NCI-H345 treated with DMSO at 0.1 percent for 48 hours (cell line): ENCODE measurements around the gene TFF2.

Experiments
- DNase-seq: peaks from one replicate; lab custom pipeline; 2025; ENCODE audit not compliant: unreplicated experiment; lab: John Stamatoyannopoulos, UW

The TFF2 gene

DNA sequence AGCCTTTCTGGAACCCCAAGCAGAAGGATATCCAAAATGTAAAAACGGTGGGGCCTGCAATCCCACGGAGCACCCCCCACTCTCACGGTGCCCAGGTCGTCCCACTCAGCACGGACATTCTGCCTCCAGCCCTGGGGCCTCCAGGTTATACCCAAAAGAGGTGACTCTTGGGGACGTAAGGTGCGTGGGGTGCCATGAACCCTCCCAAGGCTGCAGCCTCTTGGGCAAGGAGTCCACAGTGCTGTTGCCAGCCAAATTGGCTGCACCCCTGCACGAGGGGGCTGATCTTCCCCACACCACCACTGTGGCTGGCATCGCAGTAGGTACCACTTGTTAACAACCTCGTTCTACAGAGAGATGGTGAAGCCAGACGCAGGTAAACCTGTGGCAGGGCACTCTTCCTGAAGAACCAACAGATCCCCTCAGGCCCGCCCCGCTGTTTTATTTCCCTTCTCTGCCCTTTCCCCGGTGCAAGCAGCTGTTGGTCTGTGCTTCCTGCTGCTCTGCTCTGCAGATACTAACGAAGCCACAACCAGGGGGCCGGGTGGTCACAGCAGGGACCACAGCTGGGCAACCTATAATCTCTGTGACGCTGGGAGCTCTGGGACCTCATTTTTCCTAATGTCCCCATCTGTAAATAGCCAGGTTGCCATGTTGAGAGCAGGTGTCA is 44.3 kb downstream of the TFF2 start:
- DNase-seq: peak; percentile 93

GRCh38 chr21:42305707-42306147 is 45.1 kb downstream of the TFF2 start:
- DNase-seq: no peak

DNA sequence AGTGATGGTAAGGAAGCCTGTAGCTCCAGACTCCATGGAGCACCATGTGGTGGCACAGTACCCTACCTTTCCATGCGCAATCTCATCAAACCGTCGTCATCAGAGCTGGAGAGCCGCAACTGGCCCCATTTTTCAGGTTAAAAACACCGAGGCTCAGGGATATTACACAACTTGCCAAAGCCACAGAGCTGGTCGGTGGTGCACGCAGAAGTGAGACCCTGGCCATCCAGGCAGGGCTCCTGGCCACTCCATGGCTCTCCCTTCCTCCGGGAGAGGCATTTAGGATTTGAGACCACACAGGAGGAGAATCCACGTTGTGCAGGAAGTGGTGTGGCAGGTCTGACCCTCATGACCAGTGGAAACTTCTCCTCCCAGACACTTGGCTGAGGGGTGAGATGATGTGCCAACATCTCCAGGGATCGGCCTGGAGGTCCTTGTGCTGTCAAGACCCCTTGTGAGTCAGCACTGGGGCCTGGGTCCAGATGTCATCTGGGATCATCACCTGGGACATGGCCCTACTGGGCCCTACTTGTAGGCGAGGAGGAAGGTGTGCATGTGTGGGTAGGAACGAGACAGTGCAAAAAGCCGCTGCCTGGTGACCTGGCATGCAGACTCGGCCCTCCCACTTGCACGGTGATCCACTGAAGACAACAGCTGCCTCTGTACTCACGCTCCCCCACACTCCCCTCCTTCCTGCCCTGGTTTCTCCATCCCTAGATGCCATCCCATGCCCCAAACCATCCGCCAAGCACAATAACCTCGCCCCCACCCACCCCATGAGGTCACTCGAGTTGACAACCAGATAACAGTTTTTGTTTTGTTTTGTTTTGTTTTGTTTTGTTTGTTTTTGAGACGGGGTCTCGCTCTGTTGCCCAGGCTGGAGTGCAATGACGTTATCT is 46.0 kb downstream of the TFF2 start:
- DNase-seq: no peak

DNA sequence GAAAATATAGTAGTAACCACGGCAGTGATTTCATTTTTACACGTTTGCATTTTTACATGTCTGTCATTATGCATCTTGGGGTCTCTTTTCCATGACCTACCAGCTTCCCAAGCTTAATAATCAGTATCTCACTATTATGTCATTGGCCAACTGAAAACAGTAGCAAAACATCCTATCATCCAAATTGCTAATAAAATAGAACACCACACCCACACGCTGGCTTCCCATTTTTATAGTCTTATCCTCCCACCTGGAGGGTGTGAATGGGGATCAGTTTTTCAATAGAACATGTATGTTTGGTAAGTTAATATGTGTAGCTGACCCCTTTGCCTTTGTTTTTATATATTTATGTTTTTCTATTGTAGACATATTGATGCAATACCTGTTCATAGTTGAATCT is 47.4 kb downstream of the TFF2 start:
- DNase-seq: no peak

- DNase-seq: peak; percentile 37
Measured at GRCh38 chr21:42302794-42303193, 48.0 kb downstream of the TFF2 start.

- peak; percentile 43 for DNase-seq
Measured at GRCh38 chr21:42302076-42302650, 48.6 kb downstream of the TFF2 start.

GRCh38 chr21:42301371-42302075 is 49.3 kb downstream of the TFF2 start:
- DNase-seq: no peak

GRCh38 chr21:42300956-42301355 is 49.8 kb downstream of the TFF2 start:
- DNase-seq: no peak

GRCh38 chr21:42300045-42300583 is 50.7 kb downstream of the TFF2 start:
- no peak for DNase-seq

DNA sequence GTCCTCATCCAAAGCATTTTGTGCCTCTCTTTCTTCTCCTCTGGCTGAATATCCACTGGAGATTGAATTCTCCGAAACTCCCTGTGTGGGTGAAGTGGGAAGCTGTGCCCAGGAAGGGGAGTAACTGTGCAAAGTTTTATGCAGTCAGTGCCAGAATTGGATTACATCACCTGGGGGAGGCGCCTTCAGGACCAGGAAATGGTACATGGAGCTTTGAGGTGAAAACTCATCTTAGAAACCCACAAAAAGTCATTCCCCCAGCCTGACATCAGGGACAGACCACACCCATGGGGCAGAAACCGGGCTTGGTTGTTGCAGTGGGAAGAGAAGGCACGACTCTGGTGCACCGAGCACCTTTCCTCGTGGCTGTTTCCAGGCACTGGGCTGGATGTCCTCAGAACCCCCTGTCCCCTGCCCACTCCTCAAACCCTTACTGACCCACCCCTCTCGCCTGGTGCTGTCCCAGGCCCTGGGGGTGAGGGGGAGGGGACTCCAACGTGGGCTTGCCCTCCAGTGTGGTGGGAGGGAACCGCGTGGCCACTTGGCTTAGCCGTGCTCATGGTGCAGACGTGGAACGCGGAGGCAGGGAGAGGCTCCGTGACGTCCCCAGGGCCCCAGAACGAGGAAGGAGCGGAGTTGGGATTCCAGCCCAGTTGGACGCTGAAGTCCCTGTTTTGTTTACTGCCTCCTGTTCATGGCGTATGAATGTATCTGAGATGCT is 51.3 kb downstream of the TFF2 start:
- no peak for DNase-seq

- DNase-seq: no peak
Measured at GRCh38 chr21:42298657-42299056, 52.1 kb downstream of the TFF2 start.

DNA sequence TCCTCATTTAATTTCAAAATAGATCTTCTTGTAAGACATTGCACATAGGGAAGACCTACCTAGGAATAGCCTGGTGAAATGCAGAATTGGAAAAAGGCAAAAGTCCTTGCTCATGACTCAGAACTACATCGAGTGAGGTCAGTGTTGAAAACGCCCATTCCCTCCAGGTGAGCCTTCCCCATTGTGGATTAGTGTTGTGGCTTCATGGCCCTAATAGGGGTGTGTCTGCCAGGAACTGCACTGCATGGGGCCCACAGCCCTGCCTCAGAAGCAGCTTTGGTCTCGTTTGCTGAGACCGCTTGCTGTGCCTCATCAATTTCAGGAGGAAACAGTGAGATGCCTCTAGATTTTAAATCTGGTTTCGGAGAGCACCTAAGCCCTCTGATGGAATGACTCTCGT is 52.6 kb downstream of the TFF2 start:
- DNase-seq: no peak

DNA sequence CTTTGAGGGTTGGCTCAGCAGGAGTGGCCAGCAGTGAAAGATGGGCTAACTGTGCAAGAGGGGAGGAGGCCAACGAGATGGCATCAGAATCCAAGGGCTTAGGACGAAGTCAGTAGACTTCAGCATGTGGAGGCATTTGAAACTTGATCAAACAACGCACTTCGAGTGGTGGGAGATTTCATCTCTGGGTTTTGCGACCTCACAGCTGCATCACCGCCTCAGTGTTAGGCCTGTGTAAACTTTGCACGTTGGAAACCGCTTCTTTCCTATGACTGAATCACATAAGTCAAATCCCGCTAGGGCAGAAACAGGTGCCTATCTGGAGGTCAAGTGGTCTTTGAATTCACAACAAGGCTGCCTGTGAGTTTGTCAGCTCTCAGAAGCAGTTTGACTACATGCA is 53.4 kb downstream of the TFF2 start:
- no peak for DNase-seq

DNA sequence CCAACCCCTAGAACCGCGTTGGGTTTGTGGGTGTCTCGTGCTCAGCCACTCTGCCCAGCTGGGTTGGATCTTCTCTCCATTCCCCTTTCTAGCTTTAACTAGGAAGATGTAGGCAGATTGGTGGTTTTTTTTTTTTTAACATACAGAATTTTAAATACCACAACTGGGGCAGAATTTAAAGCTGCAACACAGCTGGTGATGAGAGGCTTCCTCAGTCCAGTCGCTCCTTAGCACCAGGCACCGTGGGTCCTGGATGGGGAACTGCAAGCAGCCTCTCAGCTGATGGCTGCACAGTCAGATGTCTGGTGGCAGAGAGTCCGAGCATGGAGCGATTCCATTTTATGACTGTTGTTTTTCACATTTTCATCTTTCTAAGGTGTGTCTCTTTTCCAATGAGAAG is 54.3 kb downstream of the TFF2 start:
- DNase-seq: no peak
